ENCODE data around the gene RNF126.

GRCh38 chr19:663682-664117, 686 bp upstream of the RNF126 start:
- TF ChIP-seq CTCF (IDR thresholded peaks at IDR 0.05) (no peak), POLR2A (IDR thresholded peaks at IDR 0.05) (no peak)
